HK-2 (cell line): ENCODE measurements around the gene CLTA.
"Not testable (repeated sequence)": the region's sequence is repeated elsewhere in the genome, so short reads cannot be mapped to it uniquely, and the experiment has no call there.

Source experiments
- DNase-seq: peaks from one replicate; pipeline ENCODE4 v3.0.0-alpha.2; 2018; ENCODE audit not compliant: unreplicated experiment

The CLTA gene

GRCh38 chr9:36239675-36240074 is 49.0 kb downstream of the CLTA start:
- DNase-seq: not testable (repeated sequence)

DNA sequence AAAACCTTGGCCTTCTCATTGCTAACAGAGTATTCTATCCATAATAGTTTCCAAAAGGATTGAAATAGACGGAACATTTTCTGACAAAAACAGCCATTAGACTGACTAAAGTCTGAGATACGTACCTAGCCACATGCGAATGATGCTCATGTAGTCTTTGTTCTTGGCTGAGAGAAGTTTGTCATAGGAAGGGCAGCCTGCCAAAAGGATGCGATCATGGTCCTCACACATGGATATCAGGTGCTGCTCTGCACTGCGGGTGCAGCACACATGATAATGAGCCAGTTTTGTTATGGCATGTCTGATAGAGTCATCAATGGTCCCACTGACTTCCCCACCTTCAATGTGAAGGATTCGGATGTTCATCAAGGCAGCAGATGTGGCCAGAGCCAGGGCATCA is 55.2 kb downstream of the CLTA start:
- no peak for DNase-seq

- no peak for DNase-seq
Observed at GRCh38 chr9:36247356-36247755, 56.6 kb downstream of the CLTA start.

DNA sequence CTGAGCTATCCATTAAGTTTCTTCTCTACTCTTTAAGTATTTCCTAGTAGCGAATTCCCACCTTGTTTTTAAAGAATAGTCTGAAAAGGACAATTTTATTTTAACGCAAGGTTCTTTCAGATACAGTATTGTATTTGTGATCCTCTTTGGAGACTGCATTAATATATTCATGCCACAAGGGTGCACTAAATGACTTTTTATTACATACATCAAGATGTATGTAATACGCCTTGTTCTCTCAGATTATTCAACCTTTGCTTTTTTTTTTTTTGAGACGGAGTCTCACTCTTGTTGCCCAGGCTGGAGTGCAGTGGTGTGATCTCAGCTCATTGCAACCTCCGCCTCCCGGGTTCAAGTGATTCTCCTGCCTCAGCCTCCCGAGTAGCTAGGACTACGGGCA is 57.3 kb downstream of the CLTA start:
- not testable (repeated sequence) for DNase-seq

GRCh38 chr9:36249189-36249588 is 58.5 kb downstream of the CLTA start:
- no peak for DNase-seq

DNA sequence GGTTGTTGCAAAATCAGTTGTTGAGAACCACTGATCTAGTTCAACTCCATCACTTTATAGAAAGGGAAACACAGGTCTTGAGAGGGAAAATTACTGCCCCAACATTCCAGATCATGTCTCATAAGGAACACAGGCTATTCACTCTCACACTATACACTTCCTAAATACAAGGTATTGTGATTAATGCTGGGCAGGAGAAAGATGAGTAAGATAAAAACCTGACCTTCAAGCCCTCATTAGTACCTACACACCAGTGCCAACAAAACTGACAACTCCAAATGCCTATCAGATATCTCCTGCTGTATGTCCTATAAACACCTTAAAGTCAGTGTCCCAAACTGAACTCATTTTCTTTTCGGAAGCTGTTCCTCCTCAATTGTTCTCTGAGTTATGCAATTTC is 59.4 kb downstream of the CLTA start:
- DNase-seq: no peak

DNA sequence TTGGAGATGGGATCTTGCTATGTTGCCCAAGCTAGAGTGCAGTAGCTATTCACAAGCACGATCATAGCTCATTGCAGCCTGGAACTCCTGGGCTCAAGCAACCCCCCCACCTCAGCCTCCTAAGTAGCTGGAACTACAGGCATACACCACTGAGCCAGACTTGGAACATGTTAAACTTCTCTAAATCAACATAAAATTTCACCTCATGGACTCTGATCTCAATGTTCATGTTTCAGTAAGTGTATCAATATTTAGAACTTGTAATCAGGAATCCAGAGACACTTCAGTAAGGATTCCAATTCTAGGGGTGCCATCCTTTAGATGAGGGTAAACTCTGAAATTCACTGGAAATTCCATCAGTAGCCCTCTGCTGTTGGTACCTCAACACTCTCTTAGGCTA is 60.7 kb downstream of the CLTA start:
- no peak for DNase-seq

DNA sequence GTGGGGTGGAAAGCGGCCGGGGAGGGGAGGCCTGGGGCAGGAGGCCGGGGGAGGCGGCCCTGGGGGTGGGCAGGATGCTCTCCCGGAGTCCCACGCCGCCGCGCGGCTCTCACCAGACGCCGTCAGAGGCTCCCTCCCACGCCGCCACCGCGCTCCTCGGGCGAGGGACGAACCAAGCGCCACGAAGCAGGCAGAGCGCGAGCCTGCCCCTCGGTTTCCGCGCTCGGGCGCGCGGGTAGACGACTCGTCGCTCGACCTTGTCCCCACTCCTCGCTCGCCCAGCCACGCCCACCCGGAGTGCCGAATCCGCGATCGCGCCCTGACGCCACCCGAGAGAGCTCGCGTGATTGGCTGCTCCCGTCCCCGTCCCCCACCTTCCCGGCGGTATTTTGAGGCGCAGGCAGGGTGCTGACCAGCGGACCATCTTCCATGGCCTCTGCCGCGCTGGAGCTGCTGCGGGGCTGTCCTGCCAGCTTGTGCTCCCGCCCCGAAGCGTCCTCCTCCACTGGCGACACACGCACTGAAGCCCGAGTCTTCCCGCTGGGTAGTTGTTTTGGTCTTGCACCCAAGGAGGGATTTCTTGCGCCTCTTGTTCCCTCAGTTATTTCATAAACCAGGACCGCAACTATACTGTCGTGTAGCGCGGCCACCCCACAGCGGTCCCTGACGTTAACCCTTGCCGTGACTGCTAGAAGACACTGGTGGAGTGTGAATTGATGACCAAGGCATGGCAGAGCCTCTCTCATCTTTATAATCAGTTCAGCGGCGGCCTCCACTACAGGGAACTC is 67.7 kb downstream of the CLTA start, which contains the start of gene GNE:
GNE (minus strand) TSS at position 241 of the 788 bp plus-strand sequence. CDS start 9,093 bp downstream, outside the sequence.
- peak; percentile 96 for DNase-seq

- DNase-seq: no peak
Observed at GRCh38 chr9:36258996-36259533, 68.3 kb downstream of the CLTA start.
